HepG2 (cell line): ENCODE measurements around the gene TDRD3. TPM values are rescaled to one million over a fixed set of nuclear protein-coding genes. Genes with fewer than 3 reads are reported as not detected.

Experiments used
- IRF1 ChIP-seq: sonication (generic); formaldehyde crosslinking; IDR thresholded peaks from 2 replicates; pipeline ENCODE4 v1.4.0; 2020; ENCODE audit warnings: low read depth, mild to moderate bottlenecking, missing genetic modification reagents
- KLF9 ChIP-seq: IDR thresholded peaks from 2 replicates; pipeline ENCODE4 v1.6.1; 2016; ENCODE audit warnings: low read depth
- SALL1 ChIP-seq: sonication (generic); formaldehyde crosslinking; IDR thresholded peaks from 2 replicates; pipeline ENCODE4 v1.8.0; 2022; ENCODE audit warnings: mild to moderate bottlenecking, missing genetic modification reagents
- SNAI1 ChIP-seq: sonication (generic); formaldehyde crosslinking; IDR thresholded peaks from 2 replicates; pipeline ENCODE4 v1.5.0; 2020; ENCODE audit warnings: mild to moderate bottlenecking, missing genetic modification reagents, borderline replicate concordance
- SNRNP70 ChIP-seq: fragments of 200-400 bp; formaldehyde crosslinking; IDR thresholded peaks from 2 replicates; pipeline ENCODE4 v1.6.1; 2017; ENCODE audit warnings: mild to moderate bottlenecking, low read depth, low read length, moderate library complexity
- XRCC5 ChIP-seq: fragments of 200-400 bp; formaldehyde crosslinking; optimal IDR thresholded peaks from 2 replicates; pipeline ENCODE3; 2017; ENCODE audit warnings: mild to moderate bottlenecking, low read length
- ZNF138 ChIP-seq: sonication (generic); formaldehyde crosslinking; IDR thresholded peaks from 2 replicates; pipeline ENCODE4 v1.5.0; 2020; ENCODE audit warnings: mild to moderate bottlenecking, low read depth, missing genetic modification reagents
- ZNF407 ChIP-seq: sonication (generic); formaldehyde crosslinking; IDR thresholded peaks from one replicate; pipeline ENCODE4 v1.5.1; 2020; ENCODE audit warnings: mild to moderate bottlenecking, missing genetic modification reagents; ENCODE audit errors: not compliant biosample characterization
- ZNF567 ChIP-seq: sonication (generic); formaldehyde crosslinking; IDR thresholded peaks from 2 replicates; pipeline ENCODE4 v1.8.1; 2023; ENCODE audit warnings: mild to moderate bottlenecking, missing genetic modification reagents, borderline replicate concordance
- polyA plus RNA-seq, 8 experiments: library from polyadenylated mRNA; depleted of rRNA in 3 of 8; stranded (reverse) in 7 of 8; unstranded in 1 of 8; fragments of >200 nt; fragmentation: Illumina TruSeq in 4 of 8; extraction: Trizol in 4 of 8; gene quantifications; 2 replicates each; pipeline versions ENCODE4 v1.2.1 to v1.2.3, GENCODE V29; 2011 to 2016; ENCODE audit warnings: low read depth in 4 of 8, missing spikeins in 1 of 8, mixed read lengths in 1 of 8; ENCODE audit not compliant: insufficient read depth in 1 of 8
- total RNA-seq, 5 experiments: library from RNA; depleted of rRNA; stranded (reverse); fragments of >200 nt; fragmentation: Illumina TruSeq; extraction: Trizol; gene quantifications; 2 replicates each; pipeline ENCODE4 v1.2.3, GENCODE V29; 2016; ENCODE audit warnings: low read depth in 1 of 5

The TDRD3 gene
- total and polyA plus RNA-seq, 2 of the 13 experiments (the other 11 are each of a cell fraction or from before 2014, with no cell fraction given): 4.7 to 11.8 TPM

GRCh38 chr13:60351855-60352615 is 45.0 kb upstream of the TDRD3 start (continued):
- TF ChIP-seq SNRNP70 (no peak), ZNF138 (CRISPR knock-in tag) (no peak), KLF9 (CRISPR knock-in tag) (no peak), ZNF407 (CRISPR knock-in tag) (no peak), ZNF567 (CRISPR knock-in tag) (no peak), SNAI1 (CRISPR knock-in tag) (no peak), SALL1 (no peak), XRCC5 (no peak), IRF1 (CRISPR knock-in tag) (no peak)
